Thymus (tissue), 11 donors: ENCODE data around the gene VN1R5. TPM values are rescaled to one million over a fixed set of nuclear protein-coding genes. Genes with fewer than 3 reads are reported as not detected.
A peak's percentile ranks its signal among the peaks of the same experiment; 100 is the strongest.

ENCODE experiments used
- DNase-seq, 9 donors: peaks; one replicate each; pipeline ENCODE4 v3.0.0-alpha.2; 2013; ENCODE audit warnings: low spot score in 9 of 9, low read depth in 6 of 9, missing footprints in 1 of 9
- H3K27ac ChIP-seq, 2 donors: one replicate each; pipeline ENCODE4 v1.5.1; 2013; ENCODE audit warnings: control low read depth in 1 of 2, low read depth in 1 of 2, low read length in 1 of 2, mild to moderate bottlenecking in 1 of 2, moderate library complexity in 1 of 2
- H3K27me3 ChIP-seq, 2 donors: one replicate each; pipeline ENCODE4 v1.5.1; 2013; ENCODE audit warnings: low read length in 1 of 2; ENCODE audit not compliant: control insufficient read depth in 2 of 2, insufficient read depth in 1 of 2
- H3K36me3 ChIP-seq, 2 donors: one replicate each; pipeline ENCODE4 v1.5.1; 2013; ENCODE audit warnings: low read length in 1 of 2, mild to moderate bottlenecking in 1 of 2, moderate library complexity in 1 of 2; ENCODE audit not compliant: control insufficient read depth in 2 of 2, insufficient read depth in 2 of 2
- H3K4me1 ChIP-seq, 2 donors: one replicate each; pipeline ENCODE4 v1.5.1; 2013; ENCODE audit warnings: low read length in 2 of 2; ENCODE audit not compliant: control insufficient read depth in 2 of 2, insufficient read depth in 2 of 2
- H3K4me3 ChIP-seq, 2 donors: one replicate each; pipeline ENCODE4 v1.5.1; 2013; ENCODE audit warnings: low read length in 2 of 2, control low read depth in 1 of 2, mild to moderate bottlenecking in 1 of 2
- H3K9me3 ChIP-seq, 2 donors: one replicate each; pipeline ENCODE4 v1.5.1; 2013; ENCODE audit warnings: low read length in 1 of 2, mild to moderate bottlenecking in 1 of 2; ENCODE audit not compliant: control insufficient read depth in 2 of 2, insufficient read depth in 1 of 2
- WGBS: extraction: QIAGEN DNeasy Blood & Tissue Kit; methylation state at CpG from one replicate; pipeline ENCODE4 v1.1.7; 2013; 5-methylcytosine and 5-hydroxymethylcytosine counted together
- polyA plus RNA-seq: library from polyadenylated mRNA; stranded (reverse); fragments of 200-250 nt; gene quantifications from one replicate; pipeline ENCODE4 v1.2.3, GENCODE V29; 2013
- total RNA-seq: library from RNA; stranded (reverse); fragments of 120-200 nt; gene quantifications from one replicate; pipeline ENCODE4 v1.2.4, GENCODE V29; 2013
- donor health status: healthy.

VN1R5 gene
- total and polyA plus RNA-seq, 2 donors, result 0.02 TPM; not detected in 1

DNA sequence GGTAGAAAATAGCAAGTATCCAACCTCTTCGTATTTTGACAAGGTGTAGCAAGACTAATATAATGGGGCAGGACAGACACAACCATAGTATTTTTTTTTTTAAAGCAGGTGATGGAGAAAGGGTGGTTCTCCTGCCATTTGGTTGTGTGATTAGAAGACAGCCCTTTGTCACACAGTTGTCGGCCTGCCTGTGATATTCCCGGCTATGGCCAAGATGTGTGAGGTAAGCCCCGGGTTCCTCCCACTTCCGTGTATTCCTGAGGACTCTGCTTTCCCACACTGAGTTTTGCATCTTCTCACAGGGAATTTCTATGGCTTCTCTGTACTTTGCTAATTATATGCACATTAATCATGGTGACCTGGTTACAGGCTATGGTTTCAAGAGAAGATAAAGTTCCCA lies 39.9 kb downstream of the VN1R5 start:
- Histone ChIP-seq H3K9me3 (no peaks in the 10 kb centered on the region), H3K27me3 (no peaks in the 10 kb centered on the region), H3K4me1 (peaks cover 23 to 79% of the 10 kb centered on the region in 2 donors), H3K36me3 (peaks cover 19 to 21% of the 10 kb centered on the region in 2 donors), H3K4me3 (no peak overlapping the region), H3K27ac (no peak overlapping the region)
- 84% methylated on average over 5 of the region's 5 CpGs for WGBS
- DNase-seq, result no peak

DNA sequence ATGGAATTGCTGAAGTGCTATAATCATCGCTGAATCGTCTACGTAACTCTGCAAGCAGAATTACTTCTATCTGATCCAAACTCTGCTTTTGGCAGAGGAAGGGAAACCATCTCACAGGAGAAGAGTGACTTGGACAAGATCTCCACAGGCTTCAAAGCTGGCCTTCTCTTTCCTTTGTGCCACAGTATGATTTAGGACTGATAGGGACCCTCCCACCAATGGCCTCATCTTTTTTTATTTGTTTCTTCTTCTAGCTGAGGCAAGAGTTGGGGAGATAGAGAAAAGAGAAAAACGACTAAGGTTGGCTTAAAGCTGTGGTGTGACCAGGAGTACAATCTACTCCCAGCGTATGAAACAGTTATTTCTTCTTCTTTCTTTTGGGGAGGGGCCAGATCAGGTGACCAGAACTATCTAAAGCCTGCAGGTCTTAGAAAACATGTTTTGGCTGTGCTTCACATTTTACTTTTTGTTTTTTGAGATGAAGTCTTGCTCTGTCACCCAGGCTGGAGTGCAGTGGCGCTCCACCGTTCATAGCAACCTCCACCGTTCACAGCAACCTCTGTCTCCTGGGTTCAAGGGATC lies 40.8 kb downstream of the VN1R5 start:
- peaks cover 26 to 29% of the 10 kb centered on the region in 2 donors for H3K36me3 ChIP-seq
- no peaks in the 10 kb centered on the region for H3K27me3 ChIP-seq
- H3K4me1 ChIP-seq, result peaks cover 15 to 70% of the 10 kb centered on the region in 2 donors
- no peaks in the 10 kb centered on the region for H3K9me3 ChIP-seq
- WGBS, result 94% methylated on average over 8 of the region's 8 CpGs
- DNase-seq, result no peak
- no peak overlapping the region for H3K4me3 ChIP-seq
- H3K27ac ChIP-seq, result peak overlapping the region in 1 of 2 donors; percentile 86

DNA sequence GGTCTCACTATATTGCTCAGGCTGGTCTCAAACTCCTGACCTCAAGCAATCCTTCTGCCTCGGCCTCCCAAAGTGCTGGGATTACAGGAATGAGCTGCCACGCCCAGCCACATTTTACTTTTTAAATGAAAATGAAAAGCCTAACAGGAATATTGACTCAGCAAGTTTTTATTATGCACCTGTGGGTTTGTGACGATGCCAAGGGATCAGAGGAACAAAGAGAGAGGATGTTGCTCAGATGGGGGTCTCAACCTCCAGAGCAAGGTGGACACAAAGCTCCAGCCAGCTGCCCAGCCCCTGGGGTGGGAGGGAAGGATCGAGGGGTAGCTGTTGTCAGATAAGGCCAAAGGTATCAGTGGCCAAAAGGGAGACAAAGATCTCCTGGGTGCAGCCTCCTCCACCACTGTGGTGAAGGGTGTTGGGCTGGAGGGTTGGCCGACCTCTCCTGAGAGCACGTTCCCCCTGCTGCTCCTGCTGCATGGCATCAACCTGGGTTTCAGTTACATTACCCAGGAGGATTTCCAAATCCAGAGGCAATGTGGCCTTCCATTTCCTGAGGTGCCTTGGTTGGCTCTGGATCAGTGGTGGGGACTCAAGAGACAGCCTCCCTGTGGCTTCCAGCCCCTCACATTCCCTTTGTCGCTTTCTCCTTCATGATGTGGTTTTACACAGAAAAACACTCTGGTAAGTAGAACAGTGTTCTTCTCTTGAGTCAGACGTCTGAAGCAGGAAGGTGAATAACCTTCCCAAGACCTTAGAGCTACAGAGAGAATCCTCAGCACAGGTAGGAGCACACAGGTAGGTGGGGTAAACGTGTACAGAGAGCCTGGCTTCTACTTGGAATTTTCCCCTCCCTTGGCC lies 41.6 kb downstream of the VN1R5 start:
- H3K36me3 ChIP-seq, result peaks cover 31 to 37% of the 10 kb centered on the region in 2 donors
- peak in 2 of 9 donors; percentile 31 to 55 for DNase-seq
- peaks cover 12 to 66% of the 10 kb centered on the region in 2 donors for H3K4me1 ChIP-seq
- no peaks in the 10 kb centered on the region for H3K27me3 ChIP-seq
- 62% methylated on average over 9 of the region's 9 CpGs for WGBS
- no peak overlapping the region for H3K4me3 ChIP-seq
- peak overlapping the region in 1 of 2 donors; percentile 86 for H3K27ac ChIP-seq
- H3K9me3 ChIP-seq, result no peaks in the 10 kb centered on the region

DNA sequence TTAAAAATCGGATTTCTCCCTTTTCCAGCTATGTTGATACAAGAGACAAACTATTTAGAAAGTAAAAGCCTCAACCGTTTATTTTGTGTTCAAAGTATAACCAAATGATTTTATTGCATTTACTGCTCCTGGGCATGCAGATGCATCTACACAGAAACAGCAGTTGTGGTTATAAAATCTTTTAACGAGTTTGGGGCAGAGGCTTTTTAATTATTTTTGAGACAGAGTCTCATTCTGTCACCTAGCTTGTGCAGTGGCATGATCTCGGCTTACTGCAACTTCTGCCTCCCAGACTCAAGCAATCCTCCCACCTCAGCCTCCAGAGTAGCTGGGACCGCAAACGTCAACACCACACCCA lies 42.2 kb downstream of the VN1R5 start:
- Histone ChIP-seq H3K9me3 (no peaks in the 10 kb centered on the region), H3K27me3 (no peaks in the 10 kb centered on the region), H3K36me3 (peaks cover 35 to 42% of the 10 kb centered on the region in 2 donors), H3K4me1 (peaks cover 17 to 67% of the 10 kb centered on the region in 2 donors), H3K4me3 (no peak overlapping the region), H3K27ac (peak overlapping the region in 1 of 2 donors; percentile 86)
- WGBS, result 87% methylated on average over 6 of the region's 6 CpGs
- DNase-seq, result no peak

DNA sequence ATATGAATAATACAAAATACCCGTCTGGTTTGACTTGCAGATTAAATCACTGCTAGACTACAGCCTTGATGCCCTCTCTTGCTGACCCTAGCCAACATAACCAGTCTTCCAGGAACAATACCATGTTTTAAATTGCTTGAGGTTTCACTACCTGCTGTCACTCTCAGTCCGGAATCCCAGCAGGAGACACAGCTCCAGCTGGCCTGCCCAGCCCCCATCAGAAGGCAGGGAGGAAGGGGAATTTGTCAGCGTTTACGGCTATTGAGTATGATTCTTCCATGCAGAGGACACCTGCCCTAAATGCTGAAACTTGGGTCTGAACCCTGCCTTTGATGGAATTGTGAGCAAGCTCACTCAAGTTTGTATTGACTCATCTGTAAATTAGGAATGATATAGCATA lies 42.8 kb downstream of the VN1R5 start:
- 94% methylated on average over 4 of the region's 4 CpGs for WGBS
- Histone ChIP-seq H3K9me3 (no peaks in the 10 kb centered on the region), H3K4me3 (no peak overlapping the region), H3K4me1 (peaks cover 22 to 67% of the 10 kb centered on the region in 2 donors), H3K27ac (peak overlapping the region in 1 of 2 donors; percentile 86), H3K36me3 (peaks cover 35 to 44% of the 10 kb centered on the region in 2 donors), H3K27me3 (no peaks in the 10 kb centered on the region)
- no peak for DNase-seq

DNA sequence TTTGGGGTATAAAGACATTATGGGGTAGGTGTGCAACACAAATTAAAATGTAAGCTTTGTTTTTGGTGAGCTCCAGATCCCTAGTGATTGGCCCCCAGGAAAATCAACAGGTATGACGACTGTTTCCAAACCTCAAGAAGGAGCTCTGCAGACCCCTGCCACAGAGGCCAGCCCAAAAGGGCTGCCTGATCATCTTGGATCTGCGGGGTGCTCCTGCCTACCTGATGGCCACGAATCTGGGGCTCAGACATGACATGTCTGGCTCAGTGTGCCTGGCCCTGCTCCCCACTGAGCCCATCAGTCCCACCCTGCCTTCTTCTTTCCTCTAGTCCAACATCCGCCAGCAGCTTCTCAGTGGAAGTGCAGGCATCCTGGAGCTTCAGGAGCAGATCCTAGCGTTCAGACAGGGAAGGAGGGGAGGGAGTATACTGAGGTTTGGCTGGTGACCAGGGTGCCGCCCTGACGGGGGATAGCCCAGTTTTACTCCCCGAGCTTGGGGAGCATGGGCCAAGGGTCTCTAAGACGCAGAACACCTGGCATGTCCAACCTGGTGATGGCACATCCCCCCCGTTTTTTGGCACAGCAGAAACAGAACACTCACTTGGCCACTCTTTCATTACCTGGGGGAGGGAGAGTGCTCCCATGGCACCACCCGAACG lies 44.0 kb downstream of the VN1R5 start:
- Histone ChIP-seq H3K4me3 (no peak overlapping the region), H3K27ac (no peak overlapping the region), H3K36me3 (peaks cover 35 to 52% of the 10 kb centered on the region in 2 donors), H3K4me1 (peaks cover 25 to 67% of the 10 kb centered on the region in 2 donors), H3K9me3 (no peaks in the 10 kb centered on the region), H3K27me3 (no peaks in the 10 kb centered on the region)
- no peak for DNase-seq
- 97% methylated on average over 12 of the region's 12 CpGs for WGBS

DNA sequence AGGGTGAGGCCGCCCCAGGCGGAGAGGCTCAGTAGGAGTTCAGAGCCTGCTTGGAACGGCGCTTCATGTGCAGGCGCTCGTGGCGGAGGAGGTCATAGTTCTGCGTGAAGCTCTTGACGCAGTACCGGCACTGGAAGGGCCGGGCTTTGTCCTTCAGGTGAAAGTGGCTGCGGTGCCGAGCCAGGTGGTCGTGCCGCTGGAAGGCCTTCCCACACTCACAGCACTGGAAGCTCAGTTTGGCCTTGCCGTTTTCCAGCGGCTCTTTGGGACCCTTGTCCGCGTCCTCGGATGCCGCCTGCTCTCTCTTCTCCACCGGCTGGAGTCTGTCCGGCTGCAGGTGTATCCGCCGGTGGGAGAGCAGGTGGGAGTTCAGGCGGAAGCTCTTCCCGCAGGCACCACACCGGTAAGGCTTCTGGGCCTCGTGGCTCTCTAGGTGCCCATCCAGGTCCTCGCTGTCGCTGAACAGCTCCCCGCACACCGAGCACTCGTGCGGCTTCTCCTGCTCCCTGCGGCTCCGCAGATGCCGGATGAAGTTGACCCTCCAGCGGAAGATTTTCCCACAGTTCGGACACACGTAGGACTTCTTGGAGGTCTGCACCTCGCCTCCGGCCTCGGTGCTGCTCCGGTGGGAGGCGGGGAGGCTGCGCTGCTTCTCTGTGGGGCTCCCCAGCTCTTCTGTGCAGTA lies 44.8 kb downstream of the VN1R5 start:
- Histone ChIP-seq H3K4me1 (peaks cover 21 to 60% of the 10 kb centered on the region in 2 donors), H3K27ac (no peak overlapping the region), H3K4me3 (no peak overlapping the region), H3K9me3 (no peaks in the 10 kb centered on the region), H3K36me3 (peaks cover 35 to 54% of the 10 kb centered on the region in 2 donors), H3K27me3 (no peaks in the 10 kb centered on the region)
- WGBS, result 99% methylated on average over 47 of the region's 47 CpGs
- DNase-seq, result no peak

DNA sequence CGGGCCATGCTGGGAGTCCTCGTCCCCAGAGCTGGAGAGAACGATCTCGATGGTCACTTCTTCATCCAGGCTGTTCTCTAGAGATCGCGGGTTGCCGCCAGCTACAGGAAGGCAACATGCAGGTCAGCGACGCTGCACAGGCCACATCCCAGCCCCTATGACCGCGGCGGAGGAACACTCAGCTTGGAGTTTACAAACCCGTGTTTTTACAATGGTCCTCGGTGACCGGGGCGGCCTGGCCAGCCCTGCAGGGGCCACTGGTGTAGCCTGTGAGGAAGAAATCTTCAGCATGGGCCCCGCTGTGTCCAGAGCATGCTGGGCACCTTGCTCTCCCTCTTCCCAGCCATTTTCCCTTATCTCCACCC lies 45.3 kb downstream of the VN1R5 start:
- no peaks in the 10 kb centered on the region for H3K9me3 ChIP-seq
- WGBS, result 98% methylated on average over 17 of the region's 17 CpGs
- H3K4me3 ChIP-seq, result no peak overlapping the region
- H3K36me3 ChIP-seq, result peaks cover 39 to 58% of the 10 kb centered on the region in 2 donors
- no peak for DNase-seq
- H3K27me3 ChIP-seq, result no peaks in the 10 kb centered on the region
- no peak overlapping the region for H3K27ac ChIP-seq
- peaks cover 21 to 55% of the 10 kb centered on the region in 2 donors for H3K4me1 ChIP-seq
